Hepatocyte (in vitro differentiated cells): ENCODE results near the gene DNMT3B.

Experiments
- EZH2phosphoT487 ChIP-seq: fragments of 200-600 bp; sonication (generic); IDR thresholded peaks from one replicate; pipeline ENCODE4 v1.6.1; 2018; ENCODE audit warnings: antibody characterized with exemption, mild to moderate bottlenecking, low read depth, moderate library complexity; ENCODE audit not compliant: unreplicated experiment, severe bottlenecking
- TF ChIP-seq, protein P1 (sequence below): fragments of 200-600 bp; sonication (generic); IDR thresholded peaks from 2 replicates; pipeline ENCODE4 v1.5.1; 2016; ENCODE audit warnings: antibody characterized with exemption, mild to moderate bottlenecking; ENCODE audit not compliant: poor library complexity

- TF ChIP-seq, protein P1, sequence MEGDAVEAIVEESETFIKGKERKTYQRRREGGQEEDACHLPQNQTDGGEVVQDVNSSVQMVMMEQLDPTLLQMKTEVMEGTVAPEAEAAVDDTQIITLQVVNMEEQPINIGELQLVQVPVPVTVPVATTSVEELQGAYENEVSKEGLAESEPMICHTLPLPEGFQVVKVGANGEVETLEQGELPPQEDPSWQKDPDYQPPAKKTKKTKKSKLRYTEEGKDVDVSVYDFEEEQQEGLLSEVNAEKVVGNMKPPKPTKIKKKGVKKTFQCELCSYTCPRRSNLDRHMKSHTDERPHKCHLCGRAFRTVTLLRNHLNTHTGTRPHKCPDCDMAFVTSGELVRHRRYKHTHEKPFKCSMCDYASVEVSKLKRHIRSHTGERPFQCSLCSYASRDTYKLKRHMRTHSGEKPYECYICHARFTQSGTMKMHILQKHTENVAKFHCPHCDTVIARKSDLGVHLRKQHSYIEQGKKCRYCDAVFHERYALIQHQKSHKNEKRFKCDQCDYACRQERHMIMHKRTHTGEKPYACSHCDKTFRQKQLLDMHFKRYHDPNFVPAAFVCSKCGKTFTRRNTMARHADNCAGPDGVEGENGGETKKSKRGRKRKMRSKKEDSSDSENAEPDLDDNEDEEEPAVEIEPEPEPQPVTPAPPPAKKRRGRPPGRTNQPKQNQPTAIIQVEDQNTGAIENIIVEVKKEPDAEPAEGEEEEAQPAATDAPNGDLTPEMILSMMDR, result no peak
- no peak for TF ChIP-seq EZH2phosphoT487
Observed at GRCh38 chr20:32796383-32796948, 34.3 kb downstream of the DNMT3B start.
